ENCODE results near the gene TRIAP1. TPM values are rescaled to one million over a fixed set of nuclear protein-coding genes. Genes with fewer than 3 reads are reported as not detected.
"Not testable (repeated sequence)": the region's sequence is repeated elsewhere in the genome, so short reads cannot be mapped to it uniquely, and the experiment has no call there.

TRIAP1 gene
- polyA plus RNA-seq, 1 of the 3 experiments (the other 2 are of a cell fraction) = 34.1 TPM

GRCh38 chr12:120452524-120452923 lies 6.3 kb upstream of the TRIAP1 start:
- H3K27me3 ChIP-seq (ENCODE audit: insufficient read depth); H3K9me2 ChIP-seq; H2AFZ ChIP-seq (ENCODE audit: low read depth); POLR2A ChIA-PET; H3K4me1 ChIP-seq (ENCODE audit: control insufficient read depth in 1 of 2, insufficient read depth in 2 of 2, low read depth in 1 of 2, low read length in 1 of 2); H3K4me3 ChIP-seq (ENCODE audit: low read depth in 2 of 2, low read length in 1 of 2); H3K4me2 ChIP-seq; H3K27ac ChIP-seq (ENCODE audit: low read depth in 2 of 2, low read length in 1 of 2); H3K9me3 ChIP-seq; DNase-seq; H3K9ac ChIP-seq: not testable (repeated sequence)
- Histone ChIP-seq H3K36me3 (replicated peaks in 1 of 2; ENCODE audit: control insufficient read depth in 1 of 2, insufficient read depth in 2 of 2, low read length in 1 of 2) (peaks cover 23 to 57% of the 10 kb centered on the region in 2 experiments), H3K79me2 (ENCODE audit: insufficient read depth) (peaks cover 63% of the 10 kb centered on the region), H3F3A (replicated peaks; ENCODE audit: insufficient read depth) (peaks cover 40% of the 10 kb centered on the region), H4K20me1 (ENCODE audit: insufficient read depth) (peaks cover 24% of the 10 kb centered on the region)
- 97% methylated on average over 5 of the region's 5 CpGs for WGBS (ENCODE audit: low lambda C conversion rate)
- CTCF ChIA-PET = interaction anchor here (1.2 to 3.8 kb wide), 7 partner anchors 10 to 150 kb away, joined by 4 to 18 read pairs (median 5); partner anchors contain the start of gene SIRT4

GRCh38 chr12:120447992-120448391 lies 1.8 kb upstream of the TRIAP1 start:
- H3K36me3 ChIP-seq (replicated peaks in 1 of 2; ENCODE audit: control insufficient read depth in 1 of 2, insufficient read depth in 2 of 2, low read length in 1 of 2) = peaks cover 18 to 56% of the 10 kb centered on the region in 2 experiments
- no peaks in the 10 kb centered on the region for H3K27me3 ChIP-seq (ENCODE audit: insufficient read depth)
- H3F3A ChIP-seq (replicated peaks; ENCODE audit: insufficient read depth) = peaks cover 33% of the 10 kb centered on the region
- ChIA-PET CTCF (interaction anchor here (0.6 to 1.4 kb wide), 4 partner anchors 9 to 95 kb away, joined by 3 to 8 read pairs (median 4); no protein-coding TSS in a partner anchor), POLR2A (interaction anchor here (0.7 to 1.0 kb wide), 2 partner anchors 9 to 156 kb away, joined by 3 to 5 read pairs; partner anchors contain the start of gene RNU4-2)
- H3K27ac ChIP-seq (ENCODE audit: low read depth in 2 of 2, low read length in 1 of 2) = no peak overlapping the region
- H3K9ac ChIP-seq = no peak overlapping the region
- no peaks in the 10 kb centered on the region for H3K9me2 ChIP-seq
- H4K20me1 ChIP-seq (ENCODE audit: insufficient read depth) = peaks cover 3% of the 10 kb centered on the region; the same call in 1 of the 2 replicates
- TF ChIP-seq JUND (IDR thresholded peaks at IDR 0.05) (no peak), NRF1 (IDR thresholded peaks at IDR 0.05; ENCODE audit: low read depth, low read length) (no peak), FOSL2 (IDR thresholded peaks at IDR 0.05; ENCODE audit: borderline replicate concordance, low read depth) (no peak), MAX (IDR thresholded peaks at IDR 0.05; ENCODE audit: low read depth) (no peak), TAF1 (IDR thresholded peaks at IDR 0.05; ENCODE audit: borderline replicate concordance, low read depth, low read length) (no peak)
- peak overlapping the region; percentile 80 for H3K4me2 ChIP-seq
- peaks cover 90% of the 10 kb centered on the region for H3K79me2 ChIP-seq (ENCODE audit: insufficient read depth)
- DNase-seq = no peak
- no peak overlapping the region for H3K4me3 ChIP-seq (ENCODE audit: low read depth in 2 of 2, low read length in 1 of 2)
- no peak overlapping the region for H2AFZ ChIP-seq (ENCODE audit: low read depth)
- WGBS (ENCODE audit: low lambda C conversion rate) = 95% methylated on average over 4 of the region's 4 CpGs
- H3K9me3 ChIP-seq = no peaks in the 10 kb centered on the region
- peaks cover 0 to 9% of the 10 kb centered on the region in 2 experiments; a peak in 2 of 4 replicates for H3K4me1 ChIP-seq (ENCODE audit: control insufficient read depth in 1 of 2, insufficient read depth in 2 of 2, low read depth in 1 of 2, low read length in 1 of 2)

GRCh38 chr12:120446844-120447178 lies 627 bp upstream of the TRIAP1 start:
- H3K36me3 ChIP-seq (replicated peaks in 1 of 2; ENCODE audit: control insufficient read depth in 1 of 2, insufficient read depth in 2 of 2, low read length in 1 of 2) = peaks cover 20 to 55% of the 10 kb centered on the region in 2 experiments
- POLR2A ChIA-PET = interaction anchor here (0.6 kb wide), 1 partner anchor 260 kb away, joined by 3 read pairs; no protein-coding TSS in a partner anchor

More at GRCh38 chr12:120446844-120447178, 627 bp upstream of the TRIAP1 start:
- H3K9ac ChIP-seq = peak overlapping the region; percentile 89
- peaks cover 90% of the 10 kb centered on the region for H3K79me2 ChIP-seq (ENCODE audit: insufficient read depth)
- H3K9me2 ChIP-seq; H3K27me3 ChIP-seq (ENCODE audit: insufficient read depth); H4K20me1 ChIP-seq (ENCODE audit: insufficient read depth); DNase-seq; H3K9me3 ChIP-seq; H3K4me1 ChIP-seq (ENCODE audit: control insufficient read depth in 1 of 2, insufficient read depth in 2 of 2, low read depth in 1 of 2, low read length in 1 of 2): not testable (repeated sequence)
- CTCF ChIA-PET = interaction anchor here (1.1 kb wide), 1 partner anchor 20 kb away, joined by 3 read pairs; no protein-coding TSS in a partner anchor
- peak overlapping the region; percentile 80 for H3K4me2 ChIP-seq
- WGBS (ENCODE audit: low lambda C conversion rate) = 7% methylated on average over 17 of the region's 17 CpGs
- H3K27ac ChIP-seq (ENCODE audit: low read depth in 2 of 2, low read length in 1 of 2) = peak overlapping the region in 1 of 2 experiments; percentile 68; a peak in 1 of 4 replicates
- peak overlapping the region; percentile 65 to 98 for H3K4me3 ChIP-seq (ENCODE audit: low read depth in 2 of 2, low read length in 1 of 2)
- H2AFZ ChIP-seq (ENCODE audit: low read depth) = peak overlapping the region; percentile 94
- H3F3A ChIP-seq (replicated peaks; ENCODE audit: insufficient read depth) = peaks cover 36% of the 10 kb centered on the region
